Stimulated activated CD4-positive, alpha-beta T cell treated with anti-CD3 and anti-CD28 coated beads, TNF-alpha, amount 100 ng/mL, for 1 hour (primary cell): ENCODE measurements around the gene SORCS1.

Experiments used
- DNase-seq, 3 donors: peaks; one replicate each; pipeline ENCODE4 v3.0.0-alpha.2; 2020; ENCODE audit warnings: low read depth in 3 of 3, low spot score in 1 of 3

Gene SORCS1

GRCh38 chr10:106903180-106903579, 261.3 kb downstream of the SORCS1 start:
- DNase-seq: no peak

GRCh38 chr10:106900016-106900652, 264.4 kb downstream of the SORCS1 start:
- DNase-seq: no peak

GRCh38 chr10:106898446-106898845, 266.1 kb downstream of the SORCS1 start:
- DNase-seq: no peak

- no peak for DNase-seq
Observed at GRCh38 chr10:106897719-106898118, 266.8 kb downstream of the SORCS1 start.

- DNase-seq: no peak
Observed at GRCh38 chr10:106894692-106895091, 269.8 kb downstream of the SORCS1 start.

GRCh38 chr10:106877574-106877973, 286.9 kb downstream of the SORCS1 start:
- no peak for DNase-seq

- no peak for DNase-seq
Observed at GRCh38 chr10:106874604-106874889, 290.0 kb downstream of the SORCS1 start.

GRCh38 chr10:106873770-106874603, 290.5 kb downstream of the SORCS1 start:
- DNase-seq: no peak

- DNase-seq: no peak
Observed at GRCh38 chr10:106872176-106872575, 292.3 kb downstream of the SORCS1 start.

- DNase-seq: no peak
Observed at GRCh38 chr10:106866244-106866845, 298.2 kb downstream of the SORCS1 start.

- no peak for DNase-seq
Observed at GRCh38 chr10:106864031-106864430, 300.5 kb downstream of the SORCS1 start.

GRCh38 chr10:106863549-106863948, 301.0 kb downstream of the SORCS1 start:
- no peak for DNase-seq

- DNase-seq: no peak
Observed at GRCh38 chr10:106859892-106860652, 304.4 kb downstream of the SORCS1 start.

- DNase-seq: no peak
Observed at GRCh38 chr10:106857728-106858127, 306.8 kb downstream of the SORCS1 start.

GRCh38 chr10:106857213-106857612, 307.3 kb downstream of the SORCS1 start:
- DNase-seq: no peak

- DNase-seq: no peak
Observed at GRCh38 chr10:106836933-106837663, 327.4 kb downstream of the SORCS1 start.

- DNase-seq: no peak
Observed at GRCh38 chr10:106832846-106833245, 331.7 kb downstream of the SORCS1 start.

- no peak for DNase-seq
Observed at GRCh38 chr10:106830471-106830870, 334.0 kb downstream of the SORCS1 start.

GRCh38 chr10:106830006-106830405, 334.5 kb downstream of the SORCS1 start:
- DNase-seq: no peak

- no peak for DNase-seq
Observed at GRCh38 chr10:106826716-106827115, 337.8 kb downstream of the SORCS1 start.
